ENCODE results near the gene LMNB1.
A peak's percentile ranks its signal among the peaks of the same experiment; 100 is the strongest.

GRCh38 chr5:126777257-126777974 lies 480 bp downstream of the LMNB1 start:
- TF ChIP-seq CTCF (conservative IDR thresholded peaks at IDR 0.05; ENCODE audit: low read depth, low read length): peak; percentile 15; the same call in 1 of the 2 replicates
- no peak for TF ChIP-seq EZH2phosphoT487 (IDR thresholded peaks at IDR 0.05; ENCODE audit: borderline replicate concordance, low read length)
